Activated CD4-positive, alpha-beta T cell treated with anti-CD3 and anti-CD28 coated beads, Interleukin-2, amount 50 U/mL, for 4 hours (primary cell): Measurements from ENCODE around the gene SHROOM3.

Experiments
- DNase-seq, 2 experiments: peaks; one replicate each; pipeline ENCODE4 v3.0.0-alpha.2; 2020

The SHROOM3 gene

GRCh38 chr4:76732246-76732645, 297.2 kb downstream of the SHROOM3 start:
- DNase-seq, result no peak

GRCh38 chr4:76733068-76733771, 298.2 kb downstream of the SHROOM3 start:
- no peak for DNase-seq

GRCh38 chr4:76736414-76736813, 301.4 kb downstream of the SHROOM3 start:
- no peak for DNase-seq

DNA sequence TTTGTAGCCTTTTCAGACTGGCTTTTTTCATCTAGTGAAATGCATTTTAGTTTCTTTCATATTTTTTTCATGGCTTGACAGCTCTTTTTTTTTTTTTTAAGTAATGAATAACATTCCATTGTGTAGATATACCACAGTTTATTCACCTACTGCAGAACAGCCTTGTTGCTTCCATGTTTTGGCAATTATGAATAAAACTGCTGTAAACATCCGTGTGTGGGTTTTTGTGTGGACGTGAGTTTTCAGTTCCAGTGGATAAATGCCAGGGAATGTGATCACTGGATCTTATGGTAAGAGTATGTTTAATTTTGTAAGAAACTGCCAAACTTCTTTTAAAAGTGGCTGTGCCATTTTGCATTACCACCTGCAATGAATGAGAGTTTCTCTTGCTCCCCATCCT, 302.2 kb downstream of the SHROOM3 start:
- no peak for DNase-seq

GRCh38 chr4:76737771-76738085, 302.7 kb downstream of the SHROOM3 start:
- no peak for DNase-seq

DNA sequence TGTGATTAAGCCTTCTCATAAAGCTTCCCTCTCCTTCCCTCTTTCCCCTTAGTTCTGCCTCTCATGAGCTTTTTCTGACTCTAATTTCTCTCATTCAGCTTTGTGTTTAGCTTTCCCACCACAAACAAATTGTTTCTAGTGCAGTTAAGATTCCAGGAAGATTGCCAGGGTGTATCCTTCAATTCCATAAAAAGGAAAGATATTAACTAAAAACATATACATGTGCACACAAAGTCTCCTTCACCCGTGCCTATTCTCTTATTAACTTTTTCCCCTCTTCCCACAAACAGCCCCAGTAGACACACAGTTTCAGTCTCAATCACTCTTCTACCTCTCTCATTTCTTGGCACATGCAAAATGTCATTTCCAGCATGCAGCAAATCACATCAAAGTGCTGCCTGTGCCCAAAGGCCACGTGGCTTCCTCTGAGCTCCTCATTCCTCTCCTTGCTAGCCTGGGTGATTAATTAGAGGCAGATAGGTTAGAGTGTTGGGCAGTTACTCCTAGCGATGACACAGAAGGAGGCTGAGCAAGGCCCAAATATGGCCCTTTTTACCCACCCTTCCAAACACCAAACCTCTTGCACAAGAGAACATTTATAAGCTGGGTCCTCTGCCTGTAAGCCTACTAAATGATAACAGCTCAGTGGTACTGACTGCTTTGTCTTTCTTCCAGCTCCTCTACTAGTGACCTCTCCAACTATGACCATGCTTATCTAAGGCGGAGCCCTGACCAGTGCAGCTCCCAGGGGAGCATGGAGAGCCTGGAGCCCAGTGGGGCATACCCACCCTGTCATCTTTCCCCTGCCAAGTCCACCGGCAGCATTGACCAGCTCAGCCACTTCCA, 303.3 kb downstream of the SHROOM3 start:
- no peak for DNase-seq

GRCh38 chr4:76740192-76740591, 305.2 kb downstream of the SHROOM3 start:
- DNase-seq, result no peak

DNA sequence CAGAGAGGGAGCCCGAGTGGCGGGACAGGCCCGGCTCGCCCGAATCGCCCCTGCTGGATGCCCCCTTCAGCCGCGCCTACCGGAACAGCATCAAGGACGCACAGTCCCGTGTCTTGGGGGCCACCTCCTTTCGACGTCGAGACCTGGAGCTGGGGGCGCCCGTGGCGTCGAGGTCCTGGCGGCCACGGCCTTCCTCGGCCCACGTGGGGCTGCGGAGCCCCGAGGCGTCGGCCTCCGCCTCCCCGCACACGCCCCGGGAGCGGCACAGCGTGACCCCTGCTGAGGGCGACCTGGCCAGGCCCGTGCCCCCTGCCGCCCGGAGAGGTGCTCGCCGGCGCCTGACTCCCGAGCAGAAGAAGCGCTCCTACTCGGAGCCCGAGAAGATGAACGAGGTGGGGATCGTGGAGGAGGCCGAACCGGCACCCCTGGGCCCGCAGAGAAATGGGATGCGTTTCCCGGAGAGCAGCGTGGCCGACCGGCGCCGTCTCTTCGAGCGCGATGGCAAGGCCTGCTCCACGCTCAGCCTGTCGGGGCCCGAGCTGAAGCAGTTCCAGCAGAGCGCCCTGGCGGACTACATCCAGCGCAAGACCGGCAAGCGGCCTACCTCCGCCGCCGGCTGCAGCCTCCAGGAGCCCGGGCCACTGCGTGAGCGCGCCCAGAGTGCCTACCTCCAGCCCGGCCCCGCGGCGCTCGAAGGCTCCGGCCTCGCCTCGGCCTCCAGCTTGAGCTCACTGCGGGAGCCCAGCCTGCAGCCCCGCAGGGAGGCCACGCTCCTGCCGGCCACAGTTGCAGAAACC, 306.0 kb downstream of the SHROOM3 start:
- no peak for DNase-seq

- no peak for DNase-seq
Measured at GRCh38 chr4:76741663-76742020, 306.6 kb downstream of the SHROOM3 start.

- DNase-seq, result no peak
Measured at GRCh38 chr4:76744241-76744921, 309.4 kb downstream of the SHROOM3 start.

DNA sequence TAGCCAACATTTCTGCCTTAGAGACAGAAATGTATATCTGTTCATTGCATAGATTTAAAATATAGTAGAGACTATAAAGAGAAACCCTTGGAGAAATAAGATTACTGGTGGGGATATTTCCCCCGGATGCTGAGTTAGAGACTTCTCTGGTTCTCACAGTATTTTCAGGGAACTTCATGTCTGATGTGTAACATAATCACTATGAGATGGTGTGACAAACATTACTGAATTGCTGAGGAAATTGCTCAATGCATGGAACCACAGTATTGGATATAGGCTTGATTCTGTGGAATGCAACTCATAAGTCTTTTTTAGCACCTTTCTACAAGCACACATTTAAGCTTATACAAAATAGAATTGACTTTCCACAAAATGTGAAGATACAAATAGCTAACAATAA, 310.2 kb downstream of the SHROOM3 start:
- no peak for DNase-seq

DNA sequence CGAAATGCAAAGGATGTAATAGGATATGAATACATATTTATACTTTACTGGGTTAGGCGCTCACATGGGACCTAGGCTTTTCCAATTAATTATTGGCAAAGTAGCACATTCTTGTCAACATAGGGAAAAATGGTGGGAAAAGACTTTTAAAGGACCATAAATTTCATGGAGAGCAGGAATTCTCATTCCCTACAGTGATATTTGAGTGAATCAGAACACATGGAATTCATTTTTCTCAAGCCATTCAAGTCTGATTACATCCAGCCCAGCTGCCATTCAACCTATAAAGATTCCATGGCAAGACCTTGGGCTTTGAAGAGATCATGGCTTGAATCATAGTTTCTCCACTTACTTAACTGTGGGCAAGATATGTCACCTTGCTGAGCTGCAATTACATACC, 312.5 kb downstream of the SHROOM3 start:
- no peak for DNase-seq

- DNase-seq, result no peak
Measured at GRCh38 chr4:76748649-76749048, 313.6 kb downstream of the SHROOM3 start.

- DNase-seq, result no peak
Measured at GRCh38 chr4:76749355-76749754, 314.3 kb downstream of the SHROOM3 start.

- no peak for DNase-seq
Measured at GRCh38 chr4:76750716-76751115, 315.7 kb downstream of the SHROOM3 start.

DNA sequence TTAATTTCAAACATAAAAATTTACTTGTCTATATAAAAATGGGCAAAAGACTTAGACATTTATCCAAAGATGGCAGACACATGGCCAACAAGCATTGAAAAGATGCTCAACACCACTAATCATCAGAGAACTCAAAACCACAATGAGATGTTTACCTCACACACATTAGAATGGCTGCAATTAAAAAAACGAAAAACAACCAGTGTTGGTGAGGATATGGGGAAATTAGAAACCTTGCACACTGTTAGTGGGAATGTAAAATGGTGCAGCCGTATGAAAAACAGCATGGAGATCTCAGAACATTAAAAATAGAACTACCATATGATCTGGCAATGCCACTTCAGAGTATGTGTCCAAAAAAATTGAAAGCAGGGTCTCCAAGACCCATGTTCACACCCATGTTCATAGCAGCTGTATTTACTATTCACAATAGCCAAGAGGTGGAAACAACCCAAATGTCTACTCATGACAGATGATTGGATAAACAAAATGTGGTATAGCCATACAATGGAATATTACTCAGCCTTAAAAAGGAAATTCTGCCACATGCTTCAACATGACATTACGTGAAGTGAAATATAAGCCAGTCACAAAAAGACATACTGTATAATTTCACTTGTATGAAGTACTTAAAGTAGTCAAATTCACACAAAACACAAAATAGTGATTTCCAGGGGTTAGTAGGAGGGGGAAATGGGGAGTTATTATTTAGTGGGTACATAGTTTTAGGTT, 316.7 kb downstream of the SHROOM3 start:
- DNase-seq, result no peak

- no peak for DNase-seq
Measured at GRCh38 chr4:76752861-76753501, 318.0 kb downstream of the SHROOM3 start.

DNA sequence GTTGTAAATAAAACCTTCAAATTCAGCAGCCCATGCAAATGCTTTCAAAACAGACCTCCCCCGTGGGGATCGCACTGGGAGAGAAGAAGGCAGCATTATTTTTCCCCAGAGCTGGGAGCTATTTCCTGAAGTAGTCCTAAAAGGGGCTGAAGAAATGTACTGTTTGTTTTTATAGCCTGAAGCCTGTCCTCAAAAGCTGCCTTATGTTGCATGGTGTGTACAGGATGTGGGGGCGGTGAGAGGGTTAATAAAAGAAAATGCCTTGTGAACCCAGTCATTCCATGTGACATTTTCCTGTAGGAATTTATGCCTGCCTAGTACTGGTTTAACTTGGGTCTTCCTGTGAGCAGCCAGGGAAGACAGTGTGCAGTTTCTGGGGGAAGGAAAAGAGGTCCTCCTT, 318.8 kb downstream of the SHROOM3 start:
- no peak for DNase-seq

DNA sequence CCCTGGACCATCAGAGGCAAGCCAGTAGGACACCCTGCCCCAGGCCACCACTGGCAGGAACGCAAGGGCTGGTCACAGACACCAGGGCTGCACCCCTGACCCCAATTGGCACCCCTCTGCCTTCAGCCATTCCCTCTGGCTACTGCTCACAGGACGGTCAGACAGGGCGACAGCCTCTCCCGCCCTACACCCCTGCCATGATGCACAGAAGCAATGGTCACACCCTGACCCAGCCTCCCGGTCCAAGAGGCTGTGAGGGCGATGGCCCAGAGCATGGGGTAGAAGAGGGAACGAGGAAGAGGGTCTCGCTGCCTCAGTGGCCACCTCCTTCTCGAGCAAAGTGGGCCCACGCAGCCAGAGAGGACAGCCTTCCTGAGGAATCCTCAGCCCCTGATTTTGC, 319.4 kb downstream of the SHROOM3 start:
- no peak for DNase-seq

GRCh38 chr4:76755756-76756155, 320.7 kb downstream of the SHROOM3 start:
- no peak for DNase-seq

DNA sequence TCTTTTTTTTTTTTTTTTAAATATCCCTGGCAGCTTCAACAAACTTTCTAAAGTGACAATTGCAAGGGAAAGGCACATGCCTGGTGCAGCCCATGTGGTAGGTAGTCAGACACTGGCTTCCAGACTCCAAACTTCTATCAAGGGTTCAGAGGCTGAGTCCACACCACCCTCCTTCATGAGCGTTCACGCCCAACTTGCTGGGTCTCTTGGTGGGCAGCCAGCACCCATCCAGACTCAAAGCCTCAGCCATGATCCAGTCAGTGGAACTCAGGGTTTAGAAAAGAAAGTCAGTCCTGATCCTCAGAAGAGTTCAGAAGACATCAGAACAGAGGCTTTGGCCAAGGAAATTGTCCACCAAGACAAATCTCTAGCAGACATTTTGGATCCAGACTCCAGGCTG, 321.4 kb downstream of the SHROOM3 start:
- no peak for DNase-seq

DNA sequence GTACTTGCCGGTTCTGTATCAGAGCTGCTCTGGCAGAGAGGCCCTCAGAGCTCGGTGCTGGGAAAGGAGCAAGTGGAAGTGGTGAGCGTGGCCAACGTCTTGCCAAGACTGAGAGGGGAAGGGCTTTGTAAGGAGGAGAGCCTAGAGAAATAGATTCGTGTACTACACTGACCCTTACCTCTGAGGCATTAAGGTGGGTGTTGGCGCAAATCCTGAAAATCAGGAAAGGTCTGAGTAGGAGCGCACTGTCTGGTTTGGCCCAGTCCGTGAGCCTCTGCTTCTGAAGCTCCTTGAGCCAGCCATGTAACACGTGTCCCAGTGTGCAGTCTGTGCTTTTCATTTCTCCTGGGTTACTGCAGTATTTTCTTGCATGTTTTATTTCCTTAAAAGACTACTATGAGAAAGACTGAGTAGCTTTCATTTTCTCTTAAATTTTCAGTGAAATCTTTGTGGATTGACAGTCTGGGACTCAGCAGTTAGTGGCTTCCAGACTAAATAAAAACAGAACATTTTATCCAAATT, 322.4 kb downstream of the SHROOM3 start:
- no peak for DNase-seq
